HEK293 (cell line): Measurements from ENCODE around the gene NAV3.
"Not testable (repeated sequence)": the region's sequence is repeated elsewhere in the genome, so short reads cannot be mapped to it uniquely, and the experiment has no call there.

Experiments used
- CTCF ChIA-PET: fragments of 350-600 bp; formaldehyde crosslinking; extraction: SDS; loops from one replicate; lab custom pipeline; 2021; ENCODE audit warnings: antibody characterized with exemption; lab: Yijun Ruan, JAX
- POLR2A ChIA-PET: fragments of 300-600 bp; formaldehyde crosslinking; extraction: SDS; loops from one replicate; lab custom pipeline; 2020; ENCODE audit warnings: antibody characterized with exemption, inconsistent platforms; lab: Yijun Ruan, JAX
- H3K27ac ChIP-seq: fragments of 200-500 bp; sonication (Bioruptor generic); 2 replicates; pipeline ENCODE4 v1.5.1; 2014; ENCODE audit warnings: low read depth, low read length, control low read depth, inconsistent platforms; ENCODE audit errors: extremely low read depth
- H3K36me3 ChIP-seq, 2 experiments: fragments of 200-500 bp in 1 of 2; sonication (Bioruptor generic) in 1 of 2; 1 replicate in 1 of 2; 2 replicates in 1 of 2; pipeline ENCODE4 v1.5.1; 2014 to 2017; ENCODE audit warnings: inconsistent platforms in 2 of 2, low read length in 2 of 2; ENCODE audit not compliant: control insufficient read depth in 2 of 2, insufficient read depth in 1 of 2
- H3K4me1 ChIP-seq: fragments of 200-500 bp; sonication (Bioruptor generic); 2 replicates; pipeline ENCODE4 v1.5.1; 2014; ENCODE audit warnings: mild to moderate bottlenecking, low read length, inconsistent platforms; ENCODE audit not compliant: control insufficient read depth, insufficient read depth
- H3K4me3 ChIP-seq: 2 replicates; pipeline ENCODE4 v1.5.1; 2011; ENCODE audit warnings: low read depth, mild to moderate bottlenecking, control low read depth, low read length, moderate library complexity
- H3K9me3 ChIP-seq: fragments of 200-500 bp; sonication (Bioruptor generic); 2 replicates; pipeline ENCODE4 v1.5.1; 2014; ENCODE audit warnings: low read depth, low read length, inconsistent platforms; ENCODE audit not compliant: control insufficient read depth, insufficient read depth
- IKZF3 ChIP-seq: fragments of 450-650 bp; IDR thresholded peaks from 2 replicates; pipeline ENCODE4 v1.5.0; 2018; ENCODE audit warnings: missing biosample characterization, mild to moderate bottlenecking, missing genetic modification characterization, moderate library complexity
- KLF7 ChIP-seq: fragments of 450-650 bp; formaldehyde crosslinking; IDR thresholded peaks from 2 replicates; pipeline ENCODE4 v1.5.1; 2016; ENCODE audit warnings: missing biosample characterization, missing genetic modification characterization, borderline replicate concordance
- SALL2 ChIP-seq: fragments of 450-650 bp; formaldehyde crosslinking; IDR thresholded peaks from 2 replicates; pipeline ENCODE4 v1.5.0; 2017; ENCODE audit warnings: missing biosample characterization, mild to moderate bottlenecking, missing genetic modification characterization, borderline replicate concordance
- SP2 ChIP-seq: fragments of 450-650 bp; formaldehyde crosslinking; IDR thresholded peaks from 2 replicates; pipeline ENCODE4 v1.5.1; 2016; ENCODE audit warnings: missing biosample characterization, missing genetic modification characterization
- TCF7L2 ChIP-seq: IDR thresholded peaks from 2 replicates; pipeline ENCODE4 v1.6.1; 2011; ENCODE audit warnings: low read depth, mild to moderate bottlenecking, inconsistent platforms, low read length, moderate library complexity, borderline replicate concordance
- ZBTB8A ChIP-seq: fragments of 450-650 bp; formaldehyde crosslinking; IDR thresholded peaks from 2 replicates; pipeline ENCODE4 v1.5.1; 2016; ENCODE audit warnings: missing biosample characterization, missing genetic modification characterization
- ZNF146 ChIP-seq: fragments of 450-650 bp; formaldehyde crosslinking; IDR thresholded peaks from 2 replicates; pipeline ENCODE4 v1.5.1; 2016; ENCODE audit warnings: missing biosample characterization, missing genetic modification characterization
- ZNF169 ChIP-seq: fragments of 450-650 bp; formaldehyde crosslinking; IDR thresholded peaks from 2 replicates; pipeline ENCODE4 v1.5.1; 2016; ENCODE audit warnings: missing biosample characterization, missing genetic modification characterization
- ZNF184 ChIP-seq: fragments of 450-650 bp; IDR thresholded peaks from 2 replicates; pipeline ENCODE4 v1.5.1; 2018; ENCODE audit warnings: missing biosample characterization, mild to moderate bottlenecking, missing genetic modification characterization
- ZNF23 ChIP-seq: fragments of 450-650 bp; formaldehyde crosslinking; IDR thresholded peaks from 2 replicates; pipeline ENCODE4 v1.5.1; 2016; ENCODE audit warnings: missing biosample characterization, missing genetic modification characterization, borderline replicate concordance
- ZNF394 ChIP-seq: fragments of 450-650 bp; formaldehyde crosslinking; IDR thresholded peaks from 2 replicates; pipeline ENCODE4 v1.5.1; 2016; ENCODE audit warnings: missing biosample characterization, missing genetic modification characterization, mild to moderate bottlenecking, moderate library complexity, borderline replicate concordance
- ZNF600 ChIP-seq: fragments of 450-650 bp; formaldehyde crosslinking; IDR thresholded peaks from 2 replicates; pipeline ENCODE4 v1.5.1; 2016; ENCODE audit warnings: missing biosample characterization, missing genetic modification characterization
- ZNF707 ChIP-seq: fragments of 450-650 bp; formaldehyde crosslinking; IDR thresholded peaks from 2 replicates; pipeline ENCODE4 v1.5.1; 2016; ENCODE audit warnings: missing biosample characterization, missing genetic modification characterization
- ZXDB ChIP-seq: fragments of 450-650 bp; formaldehyde crosslinking; IDR thresholded peaks from 2 replicates; pipeline ENCODE4 v1.5.1; 2016; ENCODE audit warnings: missing biosample characterization, missing genetic modification characterization
- TF ChIP-seq, protein P1 (sequence below): fragments of 450-650 bp; formaldehyde crosslinking; conservative IDR thresholded peaks from 2 replicates; pipeline ENCODE4 v1.5.1; 2016; ENCODE audit warnings: low read depth, missing biosample characterization, missing genetic modification characterization
- TF ChIP-seq, protein P2 (sequence below): fragments of 450-650 bp; formaldehyde crosslinking; IDR thresholded peaks from 2 replicates; pipeline ENCODE4 v1.5.1; 2017; ENCODE audit warnings: missing biosample characterization, missing genetic modification characterization
- TF ChIP-seq, protein P3 (sequence below): fragments of 450-650 bp; formaldehyde crosslinking; IDR thresholded peaks from 2 replicates; pipeline ENCODE4 v1.5.1; 2016; ENCODE audit warnings: missing biosample characterization, missing genetic modification characterization

Gene NAV3

DNA sequence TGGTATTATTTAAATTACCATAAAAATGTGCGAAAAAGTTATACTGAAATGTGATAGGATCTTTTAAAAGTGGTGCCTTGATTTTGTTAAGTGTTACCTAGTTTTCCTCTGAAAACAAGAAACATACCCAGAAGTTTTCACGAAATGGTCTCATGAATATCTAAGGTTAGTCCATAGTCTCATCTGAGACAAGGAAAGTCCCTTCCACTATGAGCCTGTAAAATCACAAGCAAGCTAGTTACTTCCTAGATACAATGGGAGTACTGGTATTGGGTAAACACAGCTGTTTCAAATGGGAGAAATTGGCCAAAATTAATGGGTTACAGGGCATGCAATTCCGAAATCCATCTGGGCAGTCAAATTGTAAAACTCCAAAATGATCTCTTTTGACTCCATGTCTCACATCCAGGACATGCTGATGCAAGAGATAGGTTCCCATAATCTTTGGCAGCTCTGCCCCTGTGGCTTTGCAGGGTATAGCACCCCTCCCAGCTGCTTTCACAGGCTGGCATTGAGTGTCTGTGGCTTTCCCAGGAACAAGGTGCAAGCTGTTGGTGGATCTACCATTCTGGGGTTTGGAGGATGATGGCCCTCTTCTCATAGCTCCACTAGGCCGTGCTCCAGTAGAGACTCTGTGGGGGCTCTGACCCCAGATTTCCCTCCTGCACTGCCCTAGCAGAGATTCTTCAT lies 271.4 kb downstream of the NAV3 start:
- H3K9me3 ChIP-seq = no peaks in the 10 kb centered on the region
- no peak overlapping the region for H3K27ac ChIP-seq
- peaks cover 9% of the 10 kb centered on the region; the same call in 1 of the 2 replicates for H3K4me1 ChIP-seq
- TF ChIP-seq IKZF3 (tag by site-specific recombination) (no peak), ZNF707 (tag by site-specific recombination) (no peak), ZNF169 (tag by site-specific recombination) (no peak), ZNF184 (tag by site-specific recombination) (no peak), SALL2 (no peak), ZBTB8A (tag by site-specific recombination) (no peak), SP2 (tag by site-specific recombination) (no peak), ZNF146 (tag by site-specific recombination) (no peak), ZNF23 (tag by site-specific recombination) (no peak), KLF7 (no peak), ZNF600 (tag by site-specific recombination) (no peak), TCF7L2 (no peak), ZXDB (tag by site-specific recombination) (no peak), ZNF394 (tag by site-specific recombination) (no peak)
- TF ChIP-seq, protein P1, sequence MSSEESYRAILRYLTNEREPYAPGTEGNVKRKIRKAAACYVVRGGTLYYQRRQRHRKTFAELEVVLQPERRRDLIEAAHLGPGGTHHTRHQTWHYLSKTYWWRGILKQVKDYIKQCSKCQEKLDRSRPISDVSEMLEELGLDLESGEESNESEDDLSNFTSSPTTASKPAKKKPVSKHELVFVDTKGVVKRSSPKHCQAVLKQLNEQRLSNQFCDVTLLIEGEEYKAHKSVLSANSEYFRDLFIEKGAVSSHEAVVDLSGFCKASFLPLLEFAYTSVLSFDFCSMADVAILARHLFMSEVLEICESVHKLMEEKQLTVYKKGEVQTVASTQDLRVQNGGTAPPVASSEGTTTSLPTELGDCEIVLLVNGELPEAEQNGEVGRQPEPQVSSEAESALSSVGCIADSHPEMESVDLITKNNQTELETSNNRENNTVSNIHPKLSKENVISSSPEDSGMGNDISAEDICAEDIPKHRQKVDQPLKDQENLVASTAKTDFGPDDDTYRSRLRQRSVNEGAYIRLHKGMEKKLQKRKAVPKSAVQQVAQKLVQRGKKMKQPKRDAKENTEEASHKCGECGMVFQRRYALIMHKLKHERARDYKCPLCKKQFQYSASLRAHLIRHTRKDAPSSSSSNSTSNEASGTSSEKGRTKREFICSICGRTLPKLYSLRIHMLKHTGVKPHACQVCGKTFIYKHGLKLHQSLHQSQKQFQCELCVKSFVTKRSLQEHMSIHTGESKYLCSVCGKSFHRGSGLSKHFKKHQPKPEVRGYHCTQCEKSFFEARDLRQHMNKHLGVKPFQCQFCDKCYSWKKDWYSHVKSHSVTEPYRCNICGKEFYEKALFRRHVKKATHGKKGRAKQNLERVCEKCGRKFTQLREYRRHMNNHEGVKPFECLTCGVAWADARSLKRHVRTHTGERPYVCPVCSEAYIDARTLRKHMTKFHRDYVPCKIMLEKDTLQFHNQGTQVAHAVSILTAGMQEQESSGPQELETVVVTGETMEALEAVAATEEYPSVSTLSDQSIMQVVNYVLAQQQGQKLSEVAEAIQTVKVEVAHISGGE (tag by site-specific recombination) = no peak
- TF ChIP-seq, protein P2, sequence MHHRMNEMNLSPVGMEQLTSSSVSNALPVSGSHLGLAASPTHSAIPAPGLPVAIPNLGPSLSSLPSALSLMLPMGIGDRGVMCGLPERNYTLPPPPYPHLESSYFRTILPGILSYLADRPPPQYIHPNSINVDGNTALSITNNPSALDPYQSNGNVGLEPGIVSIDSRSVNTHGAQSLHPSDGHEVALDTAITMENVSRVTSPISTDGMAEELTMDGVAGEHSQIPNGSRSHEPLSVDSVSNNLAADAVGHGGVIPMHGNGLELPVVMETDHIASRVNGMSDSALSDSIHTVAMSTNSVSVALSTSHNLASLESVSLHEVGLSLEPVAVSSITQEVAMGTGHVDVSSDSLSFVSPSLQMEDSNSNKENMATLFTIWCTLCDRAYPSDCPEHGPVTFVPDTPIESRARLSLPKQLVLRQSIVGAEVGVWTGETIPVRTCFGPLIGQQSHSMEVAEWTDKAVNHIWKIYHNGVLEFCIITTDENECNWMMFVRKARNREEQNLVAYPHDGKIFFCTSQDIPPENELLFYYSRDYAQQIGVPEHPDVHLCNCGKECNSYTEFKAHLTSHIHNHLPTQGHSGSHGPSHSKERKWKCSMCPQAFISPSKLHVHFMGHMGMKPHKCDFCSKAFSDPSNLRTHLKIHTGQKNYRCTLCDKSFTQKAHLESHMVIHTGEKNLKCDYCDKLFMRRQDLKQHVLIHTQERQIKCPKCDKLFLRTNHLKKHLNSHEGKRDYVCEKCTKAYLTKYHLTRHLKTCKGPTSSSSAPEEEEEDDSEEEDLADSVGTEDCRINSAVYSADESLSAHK (tag by site-specific recombination) = no peak
- TF ChIP-seq, protein P3, sequence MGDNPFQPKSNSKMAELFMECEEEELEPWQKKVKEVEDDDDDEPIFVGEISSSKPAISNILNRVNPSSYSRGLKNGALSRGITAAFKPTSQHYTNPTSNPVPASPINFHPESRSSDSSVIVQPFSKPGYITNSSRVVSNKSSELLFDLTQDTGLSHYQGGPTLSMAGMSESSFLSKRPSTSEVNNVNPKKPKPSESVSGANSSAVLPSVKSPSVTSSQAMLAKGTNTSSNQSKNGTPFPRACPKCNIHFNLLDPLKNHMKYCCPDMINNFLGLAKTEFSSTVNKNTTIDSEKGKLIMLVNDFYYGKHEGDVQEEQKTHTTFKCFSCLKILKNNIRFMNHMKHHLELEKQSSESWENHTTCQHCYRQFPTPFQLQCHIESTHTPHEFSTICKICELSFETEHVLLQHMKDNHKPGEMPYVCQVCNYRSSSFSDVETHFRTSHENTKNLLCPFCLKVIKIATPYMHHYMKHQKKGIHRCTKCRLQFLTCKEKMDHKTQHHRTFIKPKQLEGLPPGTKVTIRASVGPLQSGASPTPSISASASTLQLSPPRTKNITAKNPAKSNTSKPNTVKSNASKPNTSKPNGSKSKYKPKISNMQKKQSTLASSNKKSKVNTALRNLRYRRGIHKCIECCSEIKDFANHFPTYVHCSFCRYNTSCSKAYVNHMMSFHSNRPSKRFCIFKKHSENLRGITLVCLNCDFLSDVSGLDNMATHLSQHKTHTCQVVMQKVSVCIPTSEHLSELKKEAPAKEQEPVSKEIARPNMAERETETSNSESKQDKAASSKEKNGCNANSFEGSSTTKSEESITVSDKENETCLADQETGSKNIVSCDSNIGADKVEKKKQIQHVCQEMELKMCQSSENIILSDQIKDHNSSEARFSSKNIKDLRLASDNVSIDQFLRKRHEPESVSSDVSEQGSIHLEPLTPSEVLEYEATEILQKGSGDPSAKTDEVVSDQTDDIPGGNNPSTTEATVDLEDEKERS = no peak
- no peaks in the 10 kb centered on the region for H3K36me3 ChIP-seq
- no peak overlapping the region for H3K4me3 ChIP-seq
- POLR2A ChIA-PET = no interaction called here
- CTCF ChIA-PET = interaction anchor here (0.6 to 1.2 kb wide), 2 partner anchors 56 to 65 kb away, joined by 3 to 7 read pairs; no protein-coding TSS in a partner anchor

DNA sequence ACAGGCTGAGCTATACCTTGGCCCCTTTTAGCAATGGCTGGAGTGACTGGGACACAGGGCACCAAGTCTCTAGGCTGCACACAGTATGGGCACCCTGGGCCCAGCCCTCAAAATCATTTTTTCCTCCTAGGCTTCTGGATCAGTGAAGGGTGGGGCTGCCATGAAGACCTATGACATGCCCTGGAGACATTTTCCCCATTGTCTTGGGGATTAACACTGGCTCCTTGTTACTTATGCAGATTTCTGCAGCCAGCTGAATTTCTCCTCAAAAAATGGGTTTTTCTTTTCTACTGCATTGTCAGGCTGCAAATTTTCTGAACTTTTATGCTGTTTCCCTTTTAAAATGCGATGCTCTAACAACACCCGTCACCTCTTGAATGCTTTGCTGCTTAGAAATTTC lies 272.1 kb downstream of the NAV3 start:
- H3K27ac ChIP-seq, H3K4me3 ChIP-seq, POLR2A ChIA-PET, H3K9me3 ChIP-seq, CTCF ChIA-PET, H3K4me1 ChIP-seq, H3K36me3 ChIP-seq: not testable (repeated sequence)
